SIG-M5 (cell line): ENCODE data around the gene SSUH2.
"Not testable (repeated sequence)": the region's sequence is repeated elsewhere in the genome, so short reads cannot be mapped to it uniquely, and the experiment has no call there.

Source experiments
- DNase-seq: peaks from one replicate; lab custom pipeline; 2025; lab: John Stamatoyannopoulos, UW

SSUH2 gene

DNA sequence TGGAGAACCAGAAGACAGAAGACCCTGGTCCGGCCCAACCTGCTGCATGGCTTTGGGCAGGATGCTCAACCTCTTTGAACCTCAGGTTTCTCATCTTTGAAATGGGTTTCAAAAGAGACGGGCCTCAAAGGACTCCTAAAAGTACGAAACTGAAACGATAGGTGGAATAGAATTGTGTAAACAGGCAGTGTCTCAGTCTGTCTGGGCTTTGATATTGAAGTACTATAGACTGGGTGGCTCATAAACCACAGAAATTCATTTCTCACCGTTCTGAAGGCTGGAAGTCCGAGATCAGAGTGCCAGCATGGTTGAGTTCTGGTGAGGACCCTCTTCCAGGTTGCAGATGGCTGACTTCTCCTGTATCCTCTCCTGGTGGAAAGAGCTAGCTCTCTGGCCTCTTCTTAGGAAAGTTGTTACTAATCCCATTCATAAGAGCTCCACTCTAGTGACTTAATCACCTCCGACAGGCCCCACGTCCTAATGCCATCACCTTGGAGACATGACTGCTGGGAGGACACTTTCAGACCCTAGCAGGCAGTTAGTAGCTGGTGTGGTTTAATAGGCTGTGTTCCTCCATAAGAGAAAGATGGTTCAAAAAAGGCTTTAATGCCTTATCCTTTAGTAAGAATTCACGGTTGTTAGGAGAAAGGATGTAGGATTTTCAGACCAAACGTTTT is 35.7 kb downstream of the SSUH2 start:
- DNase-seq = no peak

DNA sequence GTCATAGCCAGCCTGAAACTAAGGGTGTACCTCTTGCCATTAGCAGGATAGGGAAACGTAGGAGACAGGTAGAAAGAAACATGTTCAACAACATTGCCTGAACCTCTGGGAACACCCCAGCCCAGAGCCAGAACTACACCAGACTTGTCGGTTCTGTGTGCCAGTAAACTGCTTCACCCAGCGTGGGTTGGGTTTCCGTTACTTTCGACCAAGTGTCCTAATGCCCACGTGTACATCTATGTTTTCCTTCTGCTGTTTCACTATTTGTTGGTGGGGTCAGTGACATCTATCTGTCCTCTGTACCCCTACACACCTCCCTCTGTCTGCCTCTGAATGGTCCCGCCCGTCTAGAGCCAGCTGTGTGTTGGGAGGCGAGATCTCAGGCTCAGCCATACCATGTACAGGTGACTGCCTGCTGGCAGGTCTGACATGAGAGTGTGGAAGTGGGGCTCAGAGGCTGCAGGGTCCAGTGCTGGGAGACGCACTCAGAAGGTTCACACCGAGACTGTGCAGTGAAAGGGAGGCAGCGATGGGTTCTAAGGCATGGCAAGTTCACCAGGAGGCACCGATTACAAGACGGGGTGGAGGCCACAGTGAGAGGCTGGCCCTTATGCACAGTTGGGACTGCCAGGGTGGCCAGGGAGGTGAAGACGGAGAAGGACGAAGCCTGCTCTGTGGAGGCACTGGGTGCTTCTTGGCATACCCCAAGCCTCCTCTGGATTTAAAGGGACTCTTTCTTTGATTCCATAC is 36.4 kb downstream of the SSUH2 start:
- no peak for DNase-seq

DNA sequence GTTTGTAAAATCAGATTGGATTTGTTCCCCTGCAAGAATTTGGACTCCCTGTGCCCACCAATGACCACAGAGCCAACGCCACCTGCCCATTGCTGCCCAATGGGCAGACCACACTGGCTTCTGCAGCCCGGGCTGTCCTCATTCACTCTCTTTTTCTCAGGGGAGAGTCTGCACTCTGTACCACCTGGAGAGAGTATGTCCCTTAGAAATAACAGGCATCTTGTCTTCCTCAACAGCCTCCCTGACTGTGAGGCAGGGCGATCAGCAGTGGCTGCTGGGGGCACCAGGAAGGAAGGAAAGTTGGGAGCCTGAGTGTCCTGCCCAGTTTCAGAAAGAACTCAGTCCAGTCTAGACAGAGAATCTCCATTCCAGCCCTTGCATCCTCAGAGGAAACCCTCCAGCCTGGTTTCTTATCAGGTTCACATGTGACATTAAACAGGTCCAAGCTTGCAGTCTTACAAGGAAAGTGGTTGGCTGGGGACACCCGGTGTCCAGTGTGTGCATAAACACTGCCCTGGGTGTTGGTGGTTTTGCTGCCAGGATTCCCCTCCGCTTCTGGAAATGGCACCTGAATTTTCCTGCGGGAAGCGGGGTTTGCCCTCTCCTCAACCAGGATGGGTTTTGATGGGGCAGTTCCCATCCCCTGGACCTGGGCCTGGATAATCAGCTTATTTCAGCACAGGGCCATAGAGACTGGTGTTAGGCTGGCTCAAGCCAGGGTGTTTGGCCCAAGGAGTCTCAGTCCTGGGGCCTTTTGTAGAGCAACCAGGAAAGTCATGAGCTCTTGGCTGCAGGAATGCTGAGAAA is 37.2 kb downstream of the SSUH2 start:
- DNase-seq = no peak

DNA sequence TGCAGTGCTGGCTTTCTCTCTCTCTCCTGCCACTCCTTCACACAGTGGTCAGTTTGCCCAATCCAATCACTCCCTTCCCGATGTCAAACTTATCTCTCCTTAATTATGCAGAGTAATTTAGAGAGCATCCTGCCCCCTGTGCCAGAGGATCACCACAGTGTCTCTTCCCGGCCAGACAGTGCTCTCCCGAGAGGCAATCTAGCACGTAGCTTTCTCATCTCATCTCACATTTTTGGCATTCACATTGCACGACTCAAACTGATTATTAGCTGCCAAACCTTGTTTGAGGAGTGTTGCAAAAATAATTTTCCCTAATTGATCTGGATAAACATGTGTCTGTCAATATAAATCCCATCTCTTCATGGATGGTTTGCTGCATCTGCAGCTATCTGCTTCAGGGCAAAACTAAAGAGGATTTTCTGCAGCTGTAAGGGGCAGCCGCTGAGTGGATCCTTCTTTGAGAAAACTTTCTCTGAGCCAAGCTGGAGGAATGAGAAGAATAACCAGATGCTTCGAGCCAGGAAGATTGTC is 37.8 kb downstream of the SSUH2 start:
- DNase-seq = no peak

DNA sequence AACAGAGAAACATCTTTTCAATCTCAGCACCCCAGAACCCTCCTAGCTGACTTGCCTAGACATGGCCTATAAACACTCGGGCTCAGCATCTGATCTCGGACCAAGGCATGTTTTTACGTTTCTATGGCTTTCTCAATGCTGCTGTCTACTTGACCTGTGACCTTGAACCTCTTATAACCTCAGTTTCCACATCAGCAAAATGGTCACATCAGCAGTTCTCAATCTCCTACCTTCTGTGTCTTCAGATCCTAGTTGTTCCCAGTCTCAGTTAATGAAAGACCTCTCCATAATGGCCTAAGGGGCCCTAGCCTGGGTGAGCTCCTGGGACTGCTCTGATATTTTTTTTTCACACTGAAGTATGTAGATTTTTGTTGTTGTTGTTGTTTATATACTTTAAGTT is 39.6 kb downstream of the SSUH2 start:
- DNase-seq = no peak

DNA sequence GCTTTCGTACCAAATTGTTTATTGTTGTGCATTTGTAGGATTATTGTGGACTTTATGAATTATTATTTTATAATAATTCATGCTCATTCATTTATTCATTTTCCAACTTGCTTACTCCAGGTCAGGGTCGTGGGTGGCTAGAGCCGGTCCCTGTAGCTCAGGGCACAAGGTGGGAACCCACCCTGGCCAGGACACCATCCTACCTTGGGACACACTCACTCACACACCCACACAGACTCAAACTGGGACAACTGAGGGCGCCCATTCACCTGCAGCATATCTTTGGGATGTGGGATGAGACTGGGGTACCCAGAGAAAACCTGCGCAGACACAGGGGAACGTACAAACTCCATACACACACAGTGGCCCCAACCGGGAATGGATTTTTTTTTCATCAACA is 40.6 kb downstream of the SSUH2 start:
- DNase-seq = no peak

DNA sequence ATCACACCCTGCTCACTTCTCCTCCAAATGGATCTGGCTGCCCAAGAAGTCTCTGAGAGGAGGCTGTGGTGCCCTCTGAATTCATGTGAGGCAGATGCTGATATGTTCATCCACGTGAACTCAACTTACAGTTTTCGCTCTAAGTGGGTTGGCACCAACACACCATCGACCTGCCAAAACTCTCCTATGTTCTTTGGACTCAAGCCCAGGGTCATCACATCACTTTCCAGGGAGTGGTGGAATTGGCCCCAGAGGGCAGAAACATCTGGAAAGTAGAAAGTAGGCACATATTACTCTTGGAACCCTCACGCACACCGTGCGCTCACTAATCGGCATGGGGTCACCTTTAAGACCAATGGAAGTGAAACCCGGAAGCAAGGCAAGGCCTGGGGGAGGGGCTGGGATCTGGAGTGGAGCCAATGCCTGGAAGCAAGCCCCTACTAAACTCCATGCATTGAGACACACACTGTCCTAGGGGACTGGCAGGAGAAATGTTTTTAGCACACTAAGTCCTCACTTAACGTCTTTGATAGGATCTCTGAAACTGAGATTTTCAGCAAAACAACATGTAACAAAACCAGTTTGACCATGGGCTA is 41.4 kb downstream of the SSUH2 start:
- no peak for DNase-seq

DNA sequence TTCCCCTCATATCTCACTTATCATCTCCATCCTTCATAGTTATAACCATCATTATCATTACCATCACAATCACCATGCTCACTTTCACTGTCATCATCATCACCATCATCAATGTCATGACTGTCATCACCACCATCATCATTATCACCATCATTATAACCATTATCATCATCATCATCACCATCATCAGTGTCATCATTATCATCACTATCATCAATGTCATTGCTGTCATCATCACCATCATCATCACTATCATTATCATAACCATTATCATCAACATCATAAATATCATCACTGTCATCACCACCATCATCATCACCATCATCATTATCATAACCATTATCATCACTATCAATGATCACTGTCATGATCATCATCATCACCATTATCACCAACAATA is 44.1 kb downstream of the SSUH2 start:
- no peak for DNase-seq

DNA sequence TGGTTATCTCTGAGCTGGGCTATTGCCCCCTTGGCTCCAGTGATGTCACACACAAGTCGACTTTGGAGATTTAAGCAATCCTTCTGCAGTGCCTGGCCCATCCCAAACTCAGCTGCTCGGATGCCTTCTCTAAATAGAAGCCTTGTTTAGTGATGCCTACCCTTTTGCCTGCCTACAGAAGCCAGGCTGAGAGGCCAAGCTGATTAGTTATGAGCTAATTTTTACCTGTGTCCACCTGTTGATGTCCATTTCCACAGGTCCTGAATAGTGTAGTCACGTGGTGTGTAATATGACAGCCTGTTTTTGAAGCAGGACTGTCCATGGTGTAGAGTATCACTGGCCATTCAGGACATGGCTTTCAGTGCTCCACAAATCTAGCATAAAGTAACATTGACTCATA is 45.5 kb downstream of the SSUH2 start:
- no peak for DNase-seq

DNA sequence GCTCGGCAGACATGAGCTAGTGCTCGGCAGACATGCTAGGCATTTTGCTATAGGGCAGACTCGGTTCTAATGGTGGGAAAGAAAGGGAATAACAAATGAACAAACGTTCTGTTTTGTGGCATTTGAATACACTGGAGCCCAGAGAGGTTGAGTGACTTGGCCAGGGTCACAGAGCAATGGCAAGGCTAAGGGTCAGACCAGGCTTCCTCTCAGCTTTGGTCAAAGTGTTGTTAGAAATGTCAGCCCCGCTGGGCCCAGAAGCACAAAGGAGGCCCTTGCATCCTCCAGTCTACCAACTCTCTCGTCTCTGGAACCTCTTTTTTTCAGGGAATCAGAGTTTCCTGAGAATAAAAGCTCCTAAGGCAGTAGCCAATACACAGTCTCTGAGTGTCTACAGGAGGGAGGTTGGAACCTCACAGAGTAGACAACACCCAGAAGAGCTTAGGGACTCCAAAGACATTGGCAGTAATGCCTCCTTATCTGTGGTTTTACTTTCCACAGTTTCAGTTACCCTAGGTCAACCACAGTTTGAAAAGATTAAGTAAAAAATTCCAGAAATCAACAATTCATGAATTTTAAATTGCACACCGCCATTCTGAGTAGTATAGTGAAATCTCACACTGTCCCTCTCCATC is 47.3 kb downstream of the SSUH2 start:
- DNase-seq = no peak

DNA sequence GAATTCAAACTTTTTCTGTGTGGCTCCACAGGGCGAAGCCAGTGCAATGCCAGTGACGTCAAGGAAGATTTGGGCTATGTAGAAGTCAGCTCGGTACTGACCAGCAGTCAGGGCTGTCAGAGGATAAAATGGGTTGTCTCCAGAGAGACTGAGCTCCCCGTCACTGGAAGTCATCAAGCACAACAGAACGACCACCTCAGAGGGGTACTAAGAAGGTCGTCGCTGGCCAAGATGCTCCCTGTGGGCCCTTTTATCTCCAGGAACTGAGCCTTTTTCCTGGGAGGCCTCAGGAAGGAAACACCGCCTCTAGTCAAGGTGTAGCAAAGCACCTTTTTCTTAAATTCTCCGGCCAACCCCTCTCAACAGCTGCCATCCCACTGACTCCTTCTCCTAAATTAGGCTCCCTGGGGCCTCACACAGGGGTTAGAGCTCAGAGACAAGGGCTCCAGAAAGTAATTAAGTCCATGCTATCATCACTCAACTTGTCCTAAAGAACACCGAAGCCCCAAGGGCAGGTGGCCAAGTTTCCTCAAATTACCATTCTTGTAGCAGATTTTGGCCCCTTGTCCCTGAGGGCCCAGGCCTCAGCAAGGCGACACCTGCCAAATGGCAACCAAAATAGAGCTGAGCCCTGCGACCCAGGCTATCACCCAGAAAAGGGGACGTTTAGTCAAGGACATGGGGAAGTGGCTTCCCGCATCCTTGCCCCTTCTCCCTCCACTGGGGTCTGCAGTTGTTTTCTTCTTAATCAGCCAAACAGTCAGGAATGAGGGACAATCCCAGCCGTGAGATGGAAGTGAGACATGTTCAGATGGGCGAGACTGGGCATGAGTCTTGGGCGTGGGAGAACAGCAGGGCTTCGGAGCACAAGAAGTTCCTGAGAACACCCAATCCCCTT is 48.0 kb downstream of the SSUH2 start:
- no peak for DNase-seq

DNA sequence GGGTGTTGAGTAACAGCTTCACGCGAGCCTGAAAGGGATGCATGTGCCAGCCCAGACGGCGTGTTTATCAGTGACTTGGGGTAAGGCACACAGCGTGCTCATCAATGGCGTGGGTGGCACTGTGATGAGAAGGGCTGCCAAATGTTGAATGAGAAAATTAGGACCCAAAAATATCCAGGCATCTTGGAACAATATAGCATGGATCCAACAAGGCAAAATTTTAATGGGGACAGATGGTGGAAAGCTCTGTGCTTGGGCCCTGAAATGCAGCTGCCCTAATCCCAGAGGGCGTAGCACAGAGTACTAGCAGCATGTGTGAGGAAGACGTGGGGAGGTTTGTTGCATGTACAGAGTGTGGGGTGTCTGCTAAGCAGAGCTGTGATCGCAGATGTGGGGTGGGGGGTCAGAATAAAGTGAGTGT is 48.9 kb downstream of the SSUH2 start:
- no peak for DNase-seq

DNA sequence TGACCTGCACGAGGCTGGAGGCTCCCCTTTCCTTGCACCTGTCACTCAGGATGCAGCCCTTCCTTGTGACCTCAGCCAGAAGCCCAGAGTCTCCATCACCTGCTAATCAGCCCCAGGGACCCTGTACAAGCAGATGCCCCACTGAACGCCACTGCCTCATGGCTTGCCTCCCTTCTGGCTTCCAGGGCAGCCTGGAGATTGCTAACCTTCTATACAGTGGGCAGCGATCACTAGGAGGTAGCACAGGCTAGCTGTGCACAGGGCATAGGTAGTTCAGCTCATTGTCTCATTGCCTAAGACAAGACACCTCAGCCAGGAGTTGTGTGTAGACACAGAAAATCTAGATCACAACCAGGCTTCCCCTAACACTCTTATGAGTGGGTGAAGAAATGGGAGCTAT is 49.3 kb downstream of the SSUH2 start:
- no peak for DNase-seq

DNA sequence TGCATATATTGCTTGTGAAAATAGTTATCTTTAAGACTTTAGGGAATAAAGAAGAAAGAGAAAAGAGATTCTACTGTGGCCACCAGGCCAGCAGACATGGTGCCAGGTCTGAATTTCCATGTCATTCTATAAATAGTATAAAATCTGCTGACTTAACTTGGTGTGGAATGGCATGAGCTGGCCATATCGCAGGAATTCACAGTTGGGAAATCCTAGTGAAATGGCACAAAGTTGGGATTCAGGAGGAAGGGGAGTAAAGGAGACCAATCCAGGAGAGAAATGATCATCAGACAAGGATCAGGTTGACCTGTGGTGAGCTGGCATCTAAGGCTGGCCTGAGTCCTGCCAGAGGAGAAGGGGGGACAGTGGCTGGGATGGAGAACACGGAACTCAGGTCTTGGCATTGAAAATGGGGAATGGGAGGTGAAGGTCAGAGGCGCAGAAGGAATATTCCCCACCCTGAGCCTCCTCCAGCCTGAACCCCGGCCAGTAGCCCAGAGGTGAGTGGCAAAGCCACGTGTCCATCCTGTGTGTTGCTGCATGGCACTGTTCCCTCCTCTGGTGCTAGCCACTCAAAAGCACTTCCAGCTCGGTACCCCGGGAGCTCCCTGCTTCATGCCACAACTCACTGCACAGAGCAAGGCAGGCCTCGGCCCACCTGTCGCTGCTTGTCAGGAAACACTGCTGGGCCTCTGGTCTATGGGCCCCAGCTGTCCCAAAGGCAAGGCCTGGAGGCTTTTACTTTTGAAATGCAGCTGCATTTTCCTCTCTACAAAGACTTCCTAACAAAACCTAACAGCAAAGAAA is 51.4 kb downstream of the SSUH2 start:
- DNase-seq = no peak

DNA sequence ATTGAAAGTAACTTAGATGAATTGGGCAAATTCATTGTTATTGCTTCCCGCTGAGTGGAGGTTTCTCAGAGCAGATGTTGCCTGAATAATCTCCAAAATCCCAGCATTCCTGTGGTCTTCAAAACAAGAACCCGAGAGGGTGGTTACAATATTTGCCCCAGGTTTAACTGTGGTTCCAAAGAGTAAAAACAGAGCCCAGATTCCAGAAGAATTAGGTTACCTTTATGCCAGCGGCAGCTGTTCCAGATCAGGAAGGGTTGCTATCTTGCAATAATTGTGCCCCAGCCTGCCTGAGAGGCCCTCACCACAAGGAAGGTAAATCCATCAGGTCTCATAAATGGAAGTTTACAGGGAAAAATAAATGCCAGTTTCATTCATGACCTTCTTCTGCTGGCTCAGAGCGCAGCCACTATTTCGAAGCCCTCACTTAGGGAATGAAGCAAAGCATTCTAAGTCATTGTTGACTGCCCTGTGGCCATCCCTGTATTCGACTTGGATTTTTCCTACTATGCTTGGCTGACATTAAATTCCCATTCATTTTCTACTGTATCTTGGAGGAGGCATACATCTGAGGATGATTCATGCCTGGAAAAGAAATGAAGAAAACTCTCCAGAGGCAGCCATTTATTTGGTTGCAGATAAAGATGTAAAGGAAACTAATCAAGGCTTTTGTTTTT is 54.6 kb downstream of the SSUH2 start:
- no peak for DNase-seq

DNA sequence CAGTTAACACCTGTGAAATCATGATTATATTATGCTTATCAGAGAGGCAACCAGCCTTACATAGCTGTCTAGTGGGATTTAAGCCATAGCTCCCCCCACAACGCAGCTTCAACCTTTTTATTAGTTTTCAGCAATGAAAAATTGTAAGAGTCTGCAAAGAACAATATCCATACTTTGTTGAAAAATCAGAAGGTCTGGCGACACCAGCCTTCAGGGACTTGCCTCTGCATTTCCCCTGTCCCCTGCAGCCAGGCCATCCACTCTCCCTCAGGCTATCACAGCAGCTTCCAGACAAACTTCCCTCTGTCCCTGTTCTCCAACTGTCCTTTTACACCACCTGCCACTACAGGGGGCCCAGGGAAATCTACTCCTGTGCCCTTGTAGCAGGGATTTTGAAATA is 59.9 kb downstream of the SSUH2 start:
- no peak for DNase-seq

DNA sequence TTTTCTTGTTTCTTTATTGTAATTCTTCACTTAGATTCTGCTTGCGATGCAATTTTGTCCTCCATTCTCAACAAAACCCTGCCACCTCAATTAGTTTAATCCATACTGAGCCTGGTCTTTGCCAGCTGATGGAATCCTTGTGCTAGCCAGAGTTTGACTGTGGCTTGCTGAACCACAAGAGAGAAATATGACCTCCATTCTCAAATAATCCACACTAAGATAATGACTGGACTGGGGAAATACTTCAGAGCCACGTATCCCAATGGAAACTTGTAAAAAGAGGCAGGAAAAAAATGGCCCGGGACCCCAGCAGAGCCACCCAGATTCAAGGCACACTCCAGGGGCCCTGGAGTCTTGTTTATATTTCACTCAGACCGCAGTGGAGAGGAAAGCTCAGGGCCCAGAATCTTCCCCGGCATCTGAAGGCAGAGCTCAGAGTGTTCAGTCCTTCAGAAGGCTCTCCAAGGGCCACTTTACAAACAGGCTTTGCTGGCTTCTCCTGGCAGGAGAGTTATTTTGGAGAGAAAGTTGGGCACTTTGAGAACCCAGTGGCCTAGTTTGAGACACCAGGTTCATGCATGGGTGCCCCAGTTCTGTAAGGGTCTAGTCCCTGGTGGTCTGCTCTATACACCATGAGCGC is 62.7 kb downstream of the SSUH2 start:
- no peak for DNase-seq

DNA sequence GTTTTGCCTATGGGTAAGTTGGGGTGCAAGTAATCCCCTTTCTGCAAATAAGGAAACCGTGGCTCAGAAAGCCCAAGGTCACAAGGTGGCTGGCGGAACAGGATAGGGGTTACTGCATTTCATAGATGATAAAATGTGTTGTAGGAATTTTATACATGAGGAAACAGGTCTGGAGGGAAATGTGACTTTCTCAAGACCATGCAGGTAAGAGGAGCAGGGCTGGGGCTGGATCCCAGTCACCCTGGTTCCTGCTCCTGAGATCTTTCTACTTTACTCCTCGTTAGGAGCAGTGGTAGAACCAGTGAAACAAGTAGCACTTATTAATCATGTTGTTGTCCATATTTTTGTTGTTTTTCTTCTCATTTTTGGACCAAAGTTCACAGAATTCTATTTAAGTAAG is 63.2 kb downstream of the SSUH2 start:
- DNase-seq = no peak

DNA sequence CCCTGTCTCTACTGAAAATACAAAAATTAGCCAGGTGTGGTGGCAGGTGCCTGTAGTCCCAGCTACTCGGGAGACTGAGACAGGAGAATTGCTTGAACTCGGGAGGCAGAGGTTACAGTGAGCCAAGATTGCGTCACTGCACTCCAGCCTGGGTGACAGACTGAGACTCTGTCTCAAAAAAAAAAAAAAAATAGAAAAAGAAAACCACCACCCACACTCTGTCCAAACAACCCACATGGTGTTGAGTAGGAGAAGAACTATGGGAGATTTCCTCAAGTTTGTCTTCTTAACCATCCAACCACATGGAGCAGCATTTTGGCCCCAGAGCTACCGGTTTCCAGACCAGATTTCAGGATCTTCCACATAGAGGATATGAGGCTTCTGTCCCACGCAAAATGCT is 64.2 kb downstream of the SSUH2 start:
- DNase-seq = not testable (repeated sequence)
